Activated CD4-positive, alpha-beta T cell treated with anti-CD3 and anti-CD28 coated beads for 36 hours (primary cell): ENCODE data around the gene PEAK1. TPM values are rescaled to one million over a fixed set of nuclear protein-coding genes. Genes with fewer than 3 reads are reported as not detected.
A peak's percentile ranks its signal among the peaks of the same experiment; 100 is the strongest.
"Not testable (repeated sequence)": the region's sequence is repeated elsewhere in the genome, so short reads cannot be mapped to it uniquely, and the experiment has no call there.

Experiments
- ATAC-seq: fragments of 200-7000 bp; cut with Tn5 transposase; one replicate; pipeline ENCODE4 v1.10.0; 2021; ENCODE audit warnings: mild to moderate bottlenecking, moderate library complexity
- CTCF ChIA-PET: fragments of 350-600 bp; sonication (Branson Sonifier 250); formaldehyde crosslinking; loops from one replicate; lab custom pipeline; 2021; ENCODE audit warnings: antibody characterized with exemption; lab: Charles Lee
- POLR2A ChIA-PET: fragments of 350-600 bp; sonication (Branson Sonifier 250); formaldehyde crosslinking; loops from one replicate; lab custom pipeline; 2021; ENCODE audit warnings: antibody characterized with exemption, inconsistent platforms; lab: Charles Lee
- DNase-seq: peaks from one replicate; pipeline ENCODE4 v3.0.0-alpha.2; 2020
- H3K27ac Mint-ChIP-seq: one replicate; pipeline ENCODE4 v1.8.0; 2021; ENCODE audit warnings: mixed read lengths
- H3K27me3 Mint-ChIP-seq: one replicate; pipeline ENCODE4 v1.8.0; 2021; ENCODE audit warnings: mixed read lengths
- H3K36me3 Mint-ChIP-seq: one replicate; pipeline ENCODE4 v1.8.0; 2021; ENCODE audit warnings: low read depth, mixed read lengths
- H3K4me1 Mint-ChIP-seq: one replicate; pipeline ENCODE4 v1.8.0; 2021; ENCODE audit warnings: mixed read lengths
- H3K4me3 Mint-ChIP-seq: one replicate; pipeline ENCODE4 v1.8.0; 2021; ENCODE audit warnings: mild to moderate bottlenecking, moderate library complexity, mixed read lengths
- H3K9me3 Mint-ChIP-seq: one replicate; pipeline ENCODE4 v1.8.0; 2021; ENCODE audit warnings: low read depth, mixed read lengths
- intact Hi-C, 2 experiments: fragments of 100-400 bp; cut with DNase I in 1 of 2; cut with micrococcal nuclease in 1 of 2; formaldehyde crosslinking; loops; one replicate each; pipeline versions ENCODE4 v1.14.2 to v1.15.1; 2022 to 2024; cut with DNase I, micrococcal nuclease
- total RNA-seq, 2 experiments: library from RNA; stranded (reverse); gene quantifications; one replicate each; pipeline ENCODE4 v1.2.3, GENCODE V29; 2021

The PEAK1 gene
- total RNA-seq, 2 experiments from 2014 or later = 26.5 to 27.0 TPM

- ChIA-PET CTCF (no interaction called here), POLR2A (no interaction called here)
- ATAC-seq (no peak), DNase-seq (no peak)
- peaks cover 33% of the 10 kb centered on the region for H3K4me1 Mint-ChIP-seq
- peaks cover under 1% of the 10 kb centered on the region for H3K36me3 Mint-ChIP-seq
- no peak overlapping the region for H3K27ac Mint-ChIP-seq
- no peaks in the 10 kb centered on the region for H3K27me3 Mint-ChIP-seq
- intact Hi-C loops = no loop called here
- H3K9me3 Mint-ChIP-seq = no peaks in the 10 kb centered on the region
- H3K4me3 Mint-ChIP-seq = no peak overlapping the region
Measured at GRCh38 chr15:77413699-77414349, 6.1 kb downstream of the PEAK1 start.

GRCh38 chr15:77412972-77413698 is 6.8 kb downstream of the PEAK1 start:
- CTCF ChIA-PET = no interaction called here
- peaks cover 30% of the 10 kb centered on the region for H3K4me1 Mint-ChIP-seq
- H3K27me3 Mint-ChIP-seq = no peaks in the 10 kb centered on the region
- ATAC-seq = no peak
- no peaks in the 10 kb centered on the region for H3K36me3 Mint-ChIP-seq
- no peaks in the 10 kb centered on the region for H3K9me3 Mint-ChIP-seq
- POLR2A ChIA-PET = no interaction called here
- H3K4me3 Mint-ChIP-seq = no peak overlapping the region
- intact Hi-C loops = no loop called here
- DNase-seq = no peak
- H3K27ac Mint-ChIP-seq = no peak overlapping the region

GRCh38 chr15:77411619-77411976 is 8.3 kb downstream of the PEAK1 start:
- DNase-seq (no peak), ATAC-seq (no peak)
- Mint-ChIP-seq H3K4me3 (no peak overlapping the region), H3K9me3 (no peaks in the 10 kb centered on the region), H3K27ac (no peak overlapping the region), H3K4me1 (peaks cover 26% of the 10 kb centered on the region), H3K27me3 (no peaks in the 10 kb centered on the region), H3K36me3 (no peaks in the 10 kb centered on the region)
- ChIA-PET CTCF (no interaction called here), POLR2A (interaction anchor here (0.6 kb wide), 1 partner anchor 9 kb away, joined by 7 read pairs; no protein-coding TSS in a partner anchor)
- intact Hi-C loops = no loop called here

GRCh38 chr15:77410701-77411618 is 8.9 kb downstream of the PEAK1 start:
- Mint-ChIP-seq H3K9me3 (no peaks in the 10 kb centered on the region), H3K27ac (peak overlapping the region; percentile 89), H3K4me1 (peaks cover 33% of the 10 kb centered on the region), H3K4me3 (no peak overlapping the region), H3K27me3 (no peaks in the 10 kb centered on the region), H3K36me3 (no peaks in the 10 kb centered on the region)
- POLR2A ChIA-PET = interaction anchor here (0.6 kb wide), 1 partner anchor 8 kb away, joined by 7 read pairs; no protein-coding TSS in a partner anchor
- CTCF ChIA-PET = interaction anchor here (0.7 kb wide), 2 partner anchors 8 to 104 kb away, joined by 3 read pairs; no protein-coding TSS in a partner anchor
- intact Hi-C loops = no loop called here
- DNase-seq (no peak), ATAC-seq (no peak)

GRCh38 chr15:77410157-77410500 is 9.8 kb downstream of the PEAK1 start:
- H3K27ac Mint-ChIP-seq = peak overlapping the region; percentile 89
- peak overlapping the region; percentile 56 for H3K4me3 Mint-ChIP-seq
- peak; percentile 8 for DNase-seq
- ChIA-PET CTCF (interaction anchor here (0.7 to 1.6 kb wide), 2 partner anchors 8 to 11 kb away, joined by 3 to 4 read pairs; no protein-coding TSS in a partner anchor), POLR2A (interaction anchor here (0.6 to 1.4 kb wide), 3 partner anchors 8 to 353 kb away, joined by 3 to 5 read pairs (median 3); no protein-coding TSS in a partner anchor)
- peaks cover 35% of the 10 kb centered on the region for H3K4me1 Mint-ChIP-seq
- H3K9me3 Mint-ChIP-seq, H3K27me3 Mint-ChIP-seq, H3K36me3 Mint-ChIP-seq, intact Hi-C loops, ATAC-seq: not testable (repeated sequence)

- Mint-ChIP-seq H3K36me3 (no peaks in the 10 kb centered on the region), H3K27me3 (no peaks in the 10 kb centered on the region)
Measured at GRCh38 chr15:77409259-77410156, 10.4 kb downstream of the PEAK1 start.

GRCh38 chr15:77406846-77407245 is 13.1 kb downstream of the PEAK1 start:
- H3K27me3 Mint-ChIP-seq = no peaks in the 10 kb centered on the region
- intact Hi-C loops = no loop called here
- no peaks in the 10 kb centered on the region for H3K36me3 Mint-ChIP-seq
- ChIA-PET CTCF (no interaction called here), POLR2A (no interaction called here)
- no peak for ATAC-seq
- no peak for DNase-seq
- H3K9me3 Mint-ChIP-seq = no peaks in the 10 kb centered on the region
- H3K4me3 Mint-ChIP-seq = no peak overlapping the region
- no peak overlapping the region for H3K27ac Mint-ChIP-seq
- peaks cover 51% of the 10 kb centered on the region for H3K4me1 Mint-ChIP-seq

More at GRCh38 chr15:77409259-77410156, 10.4 kb downstream of the PEAK1 start:
- no peaks in the 10 kb centered on the region for H3K9me3 Mint-ChIP-seq
- intact Hi-C loops = loop anchor here in 1 of 2 experiments (1.0 kb wide), 1 partner anchor 10 kb away; no protein-coding TSS in a partner anchor
- peak; percentile 46 for DNase-seq
- POLR2A ChIA-PET = interaction anchor here (0.6 to 1.4 kb wide), 6 partner anchors 9 to 1957 kb away, joined by 3 to 7 read pairs (median 4); no protein-coding TSS in a partner anchor
- peak overlapping the region; percentile 89 for H3K27ac Mint-ChIP-seq
- CTCF ChIA-PET = interaction anchor here (0.7 to 1.6 kb wide), 3 partner anchors 9 to 12 kb away, joined by 3 to 4 read pairs (median 4); no protein-coding TSS in a partner anchor
- H3K4me1 Mint-ChIP-seq = peaks cover 35% of the 10 kb centered on the region
- peak overlapping the region; percentile 56 for H3K4me3 Mint-ChIP-seq
- ATAC-seq = peak; percentile 98

- H3K4me3 Mint-ChIP-seq, POLR2A ChIA-PET, H3K36me3 Mint-ChIP-seq, H3K9me3 Mint-ChIP-seq, H3K27ac Mint-ChIP-seq, DNase-seq, H3K27me3 Mint-ChIP-seq, ATAC-seq, intact Hi-C loops: not testable (repeated sequence)
- CTCF ChIA-PET = interaction anchor here (0.7 kb wide), 1 partner anchor 695 kb away, joined by 3 read pairs; no protein-coding TSS in a partner anchor
- peaks cover 55% of the 10 kb centered on the region for H3K4me1 Mint-ChIP-seq
Measured at GRCh38 chr15:77406173-77406759, 13.6 kb downstream of the PEAK1 start.

GRCh38 chr15:77402740-77403379 is 17.0 kb downstream of the PEAK1 start:
- Mint-ChIP-seq H3K27ac (peak overlapping the region; percentile 78), H3K9me3 (peaks cover 20% of the 10 kb centered on the region), H3K4me1 (peaks cover 34% of the 10 kb centered on the region), H3K36me3 (peaks cover 17% of the 10 kb centered on the region), H3K27me3 (no peaks in the 10 kb centered on the region), H3K4me3 (no peak overlapping the region)
- POLR2A ChIA-PET = interaction anchor here (0.6 to 0.7 kb wide), 3 partner anchors 9 to 1209 kb away, joined by 3 to 7 read pairs (median 3); no protein-coding TSS in a partner anchor
- CTCF ChIA-PET = no interaction called here
- ATAC-seq (peak; percentile 82), DNase-seq (peak; percentile 19)
- intact Hi-C loops = loop anchor here in 1 of 2 experiments (2.0 kb wide), 1 partner anchor 18 kb away; the partner anchor contains the start of genes HMG20A and PEAK1
